Stimulated activated CD4-positive, alpha-beta T cell treated with anti-CD3 and anti-CD28 coated beads, Interleukin-2, amount 100 ng/mL, for 24 hours (primary cell): Measurements from ENCODE around the gene MUTYH.

Source experiments
- DNase-seq, 2 donors: peaks; one replicate each; pipeline ENCODE4 v3.0.0-alpha.2; 2020

The MUTYH gene

DNA sequence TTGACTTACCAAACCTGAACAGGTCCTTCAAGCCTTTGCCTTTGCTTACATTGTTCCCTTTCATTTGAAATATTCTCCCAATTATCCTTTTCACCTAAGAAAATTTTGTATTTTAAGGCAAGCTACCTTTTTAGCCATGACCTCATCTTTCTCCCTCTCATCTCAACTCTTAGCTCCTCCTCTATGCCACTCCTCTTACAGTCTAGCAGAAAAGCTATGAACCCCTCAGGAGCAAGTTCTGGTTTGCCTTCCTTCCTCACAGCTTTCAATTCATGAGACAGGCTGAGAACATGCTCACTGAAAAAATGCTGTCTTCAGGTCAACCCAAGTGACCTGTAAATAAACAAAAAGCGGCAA, 8.3 kb upstream of the MUTYH start:
- no peak for DNase-seq

DNA sequence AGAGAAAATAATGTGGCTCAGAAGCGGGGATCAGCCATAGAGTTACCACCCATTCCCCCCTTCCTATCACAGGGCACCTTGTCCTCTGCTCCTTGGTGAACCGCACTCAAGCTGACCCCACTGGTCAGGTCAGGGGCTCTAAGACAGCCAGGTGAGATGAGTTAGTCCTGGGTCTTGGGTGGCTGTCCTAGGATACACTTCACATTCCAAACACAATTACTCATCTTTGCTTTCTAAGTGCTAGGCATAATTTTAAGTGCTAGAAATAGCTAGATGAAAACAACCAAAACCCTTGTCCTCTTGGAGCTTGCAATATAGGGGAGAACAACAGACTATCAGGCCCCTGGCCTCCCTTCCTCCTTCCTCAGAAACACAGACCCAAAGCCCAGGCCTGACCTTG, 7.8 kb upstream of the MUTYH start:
- DNase-seq, result no peak

DNA sequence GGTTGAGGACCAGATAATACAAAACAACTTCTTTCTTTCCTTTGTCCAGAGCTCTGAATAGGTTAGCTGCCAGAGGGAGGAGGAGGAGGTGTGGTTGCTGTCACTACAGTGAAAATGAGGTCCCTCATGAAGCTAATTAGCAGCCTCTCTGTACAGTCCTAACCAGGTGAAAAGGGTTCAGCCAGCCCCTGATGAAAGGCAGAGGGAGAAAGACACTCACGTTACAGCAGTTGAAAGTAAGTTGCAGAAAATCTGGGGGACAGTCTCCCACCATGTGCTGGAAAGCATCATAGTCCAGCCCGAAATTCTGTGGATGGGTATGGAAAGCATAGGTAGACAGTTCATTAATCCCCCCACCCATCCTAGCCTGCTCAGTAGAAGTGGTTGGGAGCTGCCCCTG, 6.2 kb upstream of the MUTYH start:
- DNase-seq, result no peak

DNA sequence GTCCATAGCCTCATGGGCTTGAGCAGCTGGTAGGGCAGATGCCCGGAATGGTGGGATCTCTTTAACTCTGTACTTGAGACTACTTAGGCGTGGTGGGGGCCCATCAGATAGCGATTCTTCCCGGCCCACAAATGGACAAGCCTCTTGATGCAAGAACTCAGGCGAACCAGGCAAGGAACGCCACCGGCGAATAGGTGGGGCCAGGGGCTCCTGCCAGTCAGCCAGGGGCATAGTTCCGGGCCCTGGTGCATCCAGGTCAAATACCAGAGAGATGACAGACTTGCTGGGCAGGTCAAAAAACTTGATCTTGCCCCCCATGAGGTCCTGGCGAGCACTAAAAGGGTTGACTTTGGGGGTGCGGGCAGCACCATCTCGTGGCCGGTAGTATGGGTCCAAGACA, 4.8 kb upstream of the MUTYH start:
- no peak for DNase-seq

DNA sequence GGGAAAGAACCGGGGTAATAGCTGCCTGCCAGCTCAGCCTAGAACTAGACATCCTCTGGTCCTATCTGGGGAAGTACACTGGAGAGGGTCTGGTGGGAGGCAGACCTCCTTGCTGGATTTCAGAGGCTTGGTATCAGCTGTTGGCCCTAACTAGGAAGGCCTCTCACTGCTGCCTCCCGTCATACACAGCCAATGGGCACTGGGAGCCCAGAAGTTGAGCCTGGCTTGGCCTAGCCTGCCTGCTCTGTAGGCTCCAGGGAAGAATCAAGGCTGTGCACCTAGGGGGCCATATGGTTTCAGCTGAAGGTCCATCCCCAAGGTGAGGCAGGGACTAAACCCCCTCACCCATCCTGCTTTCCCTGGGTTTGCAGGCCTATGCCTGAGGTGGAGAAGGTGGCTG, 4.3 kb upstream of the MUTYH start:
- no peak for DNase-seq

DNA sequence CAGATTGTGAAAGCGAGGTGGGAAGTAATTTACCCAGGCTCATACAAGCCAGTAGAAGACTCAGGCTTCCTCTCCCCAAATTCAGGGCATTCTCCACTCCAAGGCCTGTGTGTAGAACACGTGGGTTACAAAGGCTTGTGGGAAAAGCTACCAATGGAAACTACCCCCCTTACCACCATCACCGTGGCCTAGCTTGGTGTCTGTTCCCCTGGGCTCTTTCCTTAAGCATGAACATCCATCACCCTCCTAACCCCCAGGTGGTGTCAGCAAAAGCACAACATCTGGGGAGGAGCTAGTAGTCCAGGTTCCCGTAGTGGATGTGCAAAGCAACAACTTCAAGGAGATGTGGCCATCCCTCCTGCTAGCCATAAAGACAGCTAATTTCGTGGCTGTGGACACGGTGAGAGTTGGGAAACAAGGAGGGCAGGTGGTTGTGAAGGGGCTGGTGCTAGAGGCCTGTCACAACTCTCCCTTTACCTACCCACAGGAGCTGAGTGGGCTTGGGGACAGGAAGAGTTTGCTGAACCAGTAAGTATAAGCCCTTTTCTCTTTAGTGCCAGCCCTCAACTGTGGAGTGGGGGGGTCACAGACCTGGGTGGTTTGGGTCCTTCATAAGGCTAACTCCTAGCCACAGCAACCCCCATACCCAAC, 701 bp upstream of the MUTYH start:
- DNase-seq, result peak in 1 of 2 donors; percentile 28

DNA sequence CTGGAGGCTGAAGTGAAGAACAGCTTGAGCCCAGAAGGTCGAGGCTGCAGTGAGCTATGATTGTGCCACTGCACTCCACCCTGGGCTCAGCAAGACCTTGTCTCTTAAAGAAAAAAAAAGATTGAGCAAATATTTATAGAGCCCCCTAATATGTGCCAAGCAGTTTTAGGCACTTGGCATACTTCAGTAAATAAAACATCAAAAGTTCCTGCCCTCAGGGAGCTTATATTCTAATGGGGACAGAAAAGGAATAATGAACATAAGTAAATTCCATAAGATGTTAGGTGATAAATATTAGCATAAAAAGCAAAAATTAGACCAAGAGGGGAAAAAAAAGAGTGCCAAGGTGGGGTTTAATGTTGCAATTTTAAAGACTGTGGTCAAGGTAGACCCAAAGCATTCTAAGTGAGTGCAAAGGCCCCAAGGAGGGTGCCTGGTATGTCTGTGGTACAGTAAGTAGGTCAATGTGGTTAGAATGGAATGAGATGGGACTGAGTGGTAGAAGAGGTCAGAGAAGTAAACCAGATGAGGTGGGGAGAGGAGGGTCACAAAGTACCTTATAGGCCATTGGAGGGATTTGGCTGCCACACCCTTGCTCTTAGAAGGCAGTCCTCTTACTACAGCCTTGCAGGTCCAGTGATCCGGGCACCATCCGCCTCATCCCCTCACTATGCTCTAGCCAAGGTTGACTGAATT, 2.5 kb downstream of the MUTYH start:
- no peak for DNase-seq

DNA sequence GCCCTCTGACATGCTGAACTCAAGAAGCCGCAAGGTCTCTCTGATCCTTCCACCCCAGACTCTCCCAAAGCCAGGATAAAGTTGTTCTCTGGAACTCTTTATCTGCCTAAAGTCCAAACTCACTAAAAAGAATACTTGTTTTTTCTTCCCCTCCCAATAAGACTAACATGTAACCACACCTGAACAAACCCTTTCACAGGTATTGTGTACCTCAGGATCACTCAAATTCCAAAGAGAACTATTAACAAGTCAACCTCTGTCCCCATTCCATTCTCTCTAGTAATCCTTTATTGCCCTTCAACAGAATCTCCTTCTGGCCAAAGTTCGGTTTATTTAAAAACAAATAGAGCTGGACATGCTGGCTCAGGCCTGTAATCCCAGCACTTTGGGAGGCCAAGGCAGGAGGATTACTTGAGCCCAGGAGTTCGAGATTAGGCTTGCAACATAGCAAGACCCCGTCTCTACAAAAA, 4.3 kb downstream of the MUTYH start:
- no peak for DNase-seq

DNA sequence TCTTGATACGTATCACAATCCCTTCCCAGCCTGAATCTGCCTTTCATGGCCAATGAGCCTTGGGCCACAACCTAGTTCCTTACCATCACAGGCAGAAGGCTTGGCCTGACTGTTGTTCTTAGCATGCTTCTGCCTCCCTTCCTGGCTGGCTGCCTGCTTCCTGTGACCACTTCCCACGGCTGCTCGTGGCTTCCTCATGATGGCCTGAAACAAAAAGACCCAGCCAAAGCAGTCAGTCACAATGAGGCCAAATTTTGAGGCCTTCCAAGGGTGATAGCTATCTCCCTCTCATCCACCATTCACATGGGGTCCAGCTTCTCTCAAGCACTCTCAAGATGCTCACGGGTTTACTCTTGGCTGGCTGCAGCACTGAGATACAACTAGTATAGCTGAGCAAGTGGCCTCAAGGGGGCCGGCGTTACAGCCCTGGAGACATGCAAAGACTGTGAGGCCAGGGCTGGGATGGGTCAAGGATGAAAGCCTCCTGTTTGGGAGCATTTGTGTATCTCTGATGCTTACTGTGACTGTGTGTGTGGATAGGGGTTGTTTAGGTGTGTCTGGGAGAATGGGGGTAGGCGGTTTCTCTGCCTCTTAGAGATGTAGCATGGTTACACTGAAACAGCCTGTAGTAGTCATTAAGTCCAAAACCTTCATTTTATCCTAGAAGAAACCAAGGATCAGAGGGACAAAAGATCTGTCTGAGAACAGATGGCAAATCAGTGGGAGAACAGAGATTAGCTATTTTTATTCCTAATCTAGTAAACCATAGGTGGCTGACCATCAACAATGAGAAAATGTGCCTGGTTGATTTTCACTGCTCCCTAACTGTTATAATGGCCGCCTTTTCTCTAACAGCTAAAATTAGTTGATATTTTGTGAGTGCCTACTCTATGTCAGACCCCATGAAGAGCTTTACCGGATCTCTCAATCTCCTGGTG, 5.7 kb downstream of the MUTYH start:
- no peak for DNase-seq

DNA sequence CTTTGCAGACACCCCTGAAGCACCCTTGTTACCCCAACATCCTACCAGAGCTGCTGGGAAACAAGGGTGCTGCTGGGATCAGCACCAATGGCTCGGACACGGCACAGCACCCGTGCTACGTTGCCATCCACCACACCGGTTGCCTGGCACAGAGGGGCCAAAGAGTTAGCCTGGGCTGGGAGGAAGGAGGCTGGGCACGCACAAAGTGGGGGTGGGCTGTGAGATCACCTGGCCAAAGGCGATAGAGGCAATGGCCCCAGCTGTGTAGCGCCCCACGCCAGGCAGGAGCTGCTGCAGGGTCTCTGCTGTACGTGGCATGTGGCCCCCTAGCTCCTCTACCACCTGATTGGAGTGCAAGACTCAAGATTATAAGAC, 7.9 kb downstream of the MUTYH start:
- DNase-seq, result no peak

DNA sequence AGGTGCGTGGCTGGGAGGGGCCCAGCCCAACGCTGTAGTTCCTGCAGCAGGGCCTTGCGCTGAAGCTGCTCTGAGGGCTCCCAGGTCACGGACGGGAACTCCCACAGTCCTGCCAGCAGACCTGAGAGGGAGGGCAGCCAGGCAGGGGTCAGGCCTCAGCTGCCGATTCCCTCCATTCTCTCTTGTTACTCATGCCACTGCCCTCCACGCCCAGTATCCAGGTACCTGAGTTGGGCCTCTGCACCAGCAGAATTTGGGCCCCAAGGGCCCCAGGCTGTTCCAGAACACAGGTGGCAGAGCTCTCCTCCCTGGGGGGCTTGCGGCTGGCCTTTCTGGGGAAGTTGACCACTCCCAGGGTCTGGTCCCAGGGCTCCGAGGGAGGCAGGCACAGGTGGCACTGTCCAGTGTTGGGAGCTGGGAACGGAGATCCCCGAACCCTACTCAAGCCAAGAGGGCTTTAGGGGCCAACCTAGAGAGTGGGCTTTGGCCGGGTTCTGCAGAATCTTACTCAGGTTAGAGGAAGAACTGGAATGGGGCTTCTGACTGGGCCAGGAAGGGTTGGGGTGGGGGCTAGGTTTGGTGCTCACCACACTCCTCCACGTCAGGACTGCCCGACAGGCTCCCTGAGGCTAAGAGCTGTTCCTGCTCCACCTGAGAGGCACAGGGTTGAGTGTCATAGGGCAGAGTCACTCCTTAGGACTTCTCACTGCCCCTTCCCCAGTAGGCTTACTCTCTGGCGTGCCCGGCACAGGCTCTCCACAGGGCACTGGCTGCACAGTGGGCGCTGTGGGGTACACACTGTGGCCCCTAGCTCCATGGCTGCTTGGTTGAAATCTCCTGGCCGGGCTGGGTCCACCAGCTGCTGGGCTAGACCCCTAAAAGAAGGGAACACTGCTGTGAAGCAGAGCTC, 8.5 kb downstream of the MUTYH start:
- no peak for DNase-seq

DNA sequence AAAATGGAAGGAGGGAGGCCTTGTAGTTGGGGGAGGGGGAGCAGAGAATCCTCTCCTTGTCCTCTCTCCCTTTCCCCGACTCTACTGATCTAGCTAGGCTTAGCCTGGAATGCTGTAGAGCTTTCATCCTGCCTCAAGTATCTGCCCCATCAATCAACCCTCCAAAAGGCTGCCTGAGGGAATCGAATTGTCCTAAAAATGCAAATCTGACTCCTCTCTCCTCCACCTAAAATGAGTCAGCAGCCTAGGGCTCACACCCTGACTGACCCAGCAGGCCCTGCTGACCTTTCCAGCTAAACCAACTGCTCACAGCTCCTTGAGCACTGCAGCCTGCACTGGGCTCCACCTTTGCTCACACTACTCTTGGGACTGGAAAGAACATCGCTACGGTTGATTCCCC, 10.8 kb downstream of the MUTYH start:
- DNase-seq, result no peak

DNA sequence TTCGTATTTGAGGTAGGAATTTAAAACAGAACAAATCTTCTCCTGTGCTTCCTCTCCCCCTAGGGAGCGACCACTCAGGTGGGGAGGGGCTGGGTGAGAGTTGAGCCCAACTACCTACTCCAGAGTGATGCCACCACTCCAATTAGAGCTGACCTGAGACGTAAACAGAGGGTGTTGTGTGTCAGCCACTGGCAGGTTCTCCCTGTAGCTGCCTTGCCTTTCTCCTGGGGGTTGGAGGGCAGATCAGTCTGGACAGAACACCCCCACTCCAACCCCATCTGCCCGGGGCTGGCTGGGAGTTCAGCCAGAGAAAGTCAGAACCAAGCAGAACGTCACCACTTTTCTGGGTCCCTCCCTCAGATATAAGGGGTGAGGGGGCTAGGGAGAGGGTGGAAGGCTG, 11.6 kb downstream of the MUTYH start:
- DNase-seq, result no peak

DNA sequence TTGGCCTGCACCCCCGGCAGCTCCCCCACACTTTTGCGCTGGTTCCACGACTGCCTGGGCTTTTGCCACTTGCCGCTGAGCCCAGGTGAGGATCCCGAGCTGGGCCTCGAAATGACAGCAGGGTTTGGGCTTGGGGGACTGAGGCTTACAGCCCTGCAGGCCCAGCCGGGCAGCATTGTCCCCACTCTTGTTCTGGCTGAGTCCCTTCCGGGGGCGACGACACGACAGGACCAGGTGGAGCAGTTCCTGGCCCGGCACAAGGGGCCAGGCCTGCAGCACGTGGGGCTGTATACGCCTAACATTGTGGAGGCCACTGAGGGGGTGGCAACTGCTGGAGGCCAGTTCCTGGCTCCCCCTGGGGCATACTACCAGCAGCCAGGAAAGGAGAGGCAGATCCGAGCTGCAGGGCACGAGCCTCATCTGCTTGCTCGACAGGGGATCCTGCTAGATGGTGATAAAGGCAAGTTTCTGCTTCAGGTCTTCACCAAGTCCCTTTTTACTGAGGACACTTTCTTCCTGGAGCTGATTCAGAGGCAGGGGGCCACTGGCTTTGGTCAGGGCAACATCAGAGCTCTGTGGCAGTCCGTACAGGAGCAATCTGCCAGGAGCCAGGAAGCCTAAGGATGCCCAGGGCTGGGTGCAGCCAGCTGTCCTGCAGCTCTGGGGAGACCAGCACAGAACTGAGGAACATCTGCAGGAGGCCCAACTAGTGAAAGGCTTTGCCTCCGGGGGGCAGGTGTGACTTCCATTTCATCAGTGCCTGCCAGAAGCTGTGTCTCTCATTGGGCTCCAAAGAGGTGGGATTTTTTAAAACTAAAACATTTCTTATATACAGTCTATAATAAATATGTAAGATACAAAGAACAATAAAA, 12.4 kb downstream of the MUTYH start:
- DNase-seq, result no peak

DNA sequence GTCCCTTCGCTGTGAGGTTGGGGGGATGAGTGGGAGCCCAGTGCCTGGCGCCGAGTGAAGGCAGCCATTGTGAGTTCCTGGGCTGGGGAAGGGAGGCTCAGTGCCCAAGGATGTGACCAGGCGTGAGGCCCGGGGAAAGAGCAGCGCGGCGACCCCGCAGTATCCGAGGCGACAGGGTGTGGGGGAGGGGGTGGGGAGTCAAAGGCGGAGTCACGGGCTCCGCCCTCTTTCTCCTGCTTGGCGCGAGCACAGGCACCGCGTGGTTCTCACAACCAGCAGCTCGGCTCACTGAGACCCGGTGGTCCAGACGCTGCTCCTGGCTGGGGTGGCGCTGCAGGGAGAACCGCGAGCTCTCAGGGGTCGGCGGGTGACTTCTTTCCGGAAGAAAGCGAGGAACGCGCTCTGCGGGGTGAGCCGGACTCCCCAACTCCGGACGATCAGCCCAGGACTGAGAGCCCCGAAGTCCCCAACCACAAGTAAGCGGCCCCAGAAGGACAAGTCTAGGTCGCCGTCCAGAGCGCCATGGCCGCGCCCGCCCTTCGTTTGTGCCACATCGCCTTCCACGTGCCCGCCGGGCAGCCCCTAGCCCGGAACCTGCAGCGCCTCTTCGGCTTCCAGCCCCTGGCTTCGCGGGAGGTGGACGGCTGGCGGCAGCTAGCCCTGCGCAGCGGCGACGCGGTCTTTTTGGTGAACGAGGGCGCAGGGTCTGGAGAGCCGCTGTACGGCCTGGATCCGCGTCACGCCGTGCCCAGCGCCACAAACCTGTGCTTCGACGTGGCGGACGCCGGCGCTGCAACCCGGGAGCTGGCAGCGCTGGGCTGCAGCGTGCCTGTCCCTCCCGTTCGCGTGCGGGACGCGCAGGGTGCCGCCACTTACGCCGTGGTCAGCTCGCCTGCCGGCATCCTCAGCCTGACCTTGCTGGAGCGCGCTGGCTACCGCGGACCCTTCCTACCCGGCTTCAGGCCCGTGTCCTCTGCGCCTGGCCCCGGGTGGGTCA, 13.3 kb downstream of the MUTYH start, which contains the start of gene HPDL:
HPDL (plus strand) TSS at position 269 of the 997 bp plus-strand sequence; CDS start at position 523, 254 bp downstream.
- DNase-seq, result peak; percentile 77 to 84

DNA sequence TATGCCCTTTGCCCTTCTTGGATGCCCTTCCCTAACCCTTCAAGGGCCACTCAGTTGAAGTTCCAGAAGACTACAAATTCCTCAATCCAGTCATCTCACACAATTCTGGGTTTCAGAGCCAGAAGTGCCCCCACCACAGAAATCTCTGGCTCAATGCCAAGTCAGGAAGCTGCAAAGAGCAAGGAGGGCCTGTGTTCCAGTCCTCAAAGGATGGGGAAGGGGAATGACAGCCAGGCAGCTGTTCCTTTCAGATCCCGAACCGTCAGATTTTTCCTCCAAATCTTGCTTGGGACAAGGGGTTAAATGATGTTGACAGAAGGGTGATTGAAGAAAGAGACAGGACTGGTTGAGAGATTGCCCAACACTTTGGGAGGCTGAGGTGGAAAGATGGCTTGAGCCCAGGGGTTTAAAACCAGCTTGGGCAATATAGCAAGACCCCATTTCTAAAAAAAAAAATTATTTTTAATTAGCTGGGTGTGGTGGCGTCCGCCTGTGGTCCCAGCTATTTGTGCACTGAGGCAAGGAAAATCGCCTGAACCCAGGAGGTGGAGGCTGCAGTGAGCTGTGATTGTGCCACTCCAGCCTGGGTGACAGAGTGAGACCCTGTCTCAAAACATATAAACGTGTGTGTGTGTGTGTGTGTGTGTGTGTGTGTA, 14.3 kb downstream of the MUTYH start:
- DNase-seq, result no peak

DNA sequence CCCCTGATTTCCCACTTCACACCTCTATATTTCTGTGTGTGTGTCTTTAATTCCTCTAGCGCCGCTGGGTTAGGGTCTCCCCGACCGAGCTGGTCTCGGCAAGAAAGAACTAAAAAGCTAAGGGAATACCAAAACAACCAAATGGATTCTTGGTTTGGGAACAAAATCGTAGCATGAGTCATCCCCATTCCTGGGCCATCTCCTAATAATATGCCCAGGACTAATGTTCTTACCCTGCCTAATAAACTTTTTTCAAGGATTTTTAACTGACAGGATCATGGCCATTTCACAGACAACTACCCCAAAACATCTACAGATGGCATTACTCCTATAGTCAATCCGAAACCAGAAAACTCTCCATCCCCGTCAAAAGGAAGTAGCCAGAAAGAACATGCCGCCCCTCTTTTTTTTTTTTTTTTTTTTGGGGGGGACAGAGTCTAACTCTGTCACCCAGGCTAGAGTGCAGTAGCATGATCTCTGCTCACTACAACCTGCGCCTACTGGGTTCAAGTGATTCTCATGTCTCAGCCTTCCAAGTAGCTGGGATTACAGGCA, 17.7 kb downstream of the MUTYH start:
- DNase-seq, result no peak

DNA sequence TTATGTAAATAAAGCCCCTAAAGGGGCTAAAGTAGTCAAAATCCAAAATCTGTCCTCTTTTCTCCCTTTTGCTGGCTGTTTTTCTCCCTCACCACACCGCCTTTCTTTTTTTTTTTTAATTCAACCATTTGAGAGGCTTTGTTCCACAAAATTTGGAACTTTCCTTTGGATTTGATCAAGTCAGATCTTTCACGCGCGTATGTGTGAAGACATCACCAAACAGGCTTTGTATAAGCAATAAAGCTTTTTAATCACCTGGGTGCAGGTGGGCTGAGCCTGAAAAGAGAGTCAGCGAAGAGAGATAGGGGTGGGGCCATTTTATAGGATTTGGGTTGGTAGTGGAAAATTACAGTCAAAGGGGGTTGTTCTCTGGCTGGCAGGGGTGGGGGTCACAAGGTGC, 18.8 kb downstream of the MUTYH start:
- DNase-seq, result no peak

DNA sequence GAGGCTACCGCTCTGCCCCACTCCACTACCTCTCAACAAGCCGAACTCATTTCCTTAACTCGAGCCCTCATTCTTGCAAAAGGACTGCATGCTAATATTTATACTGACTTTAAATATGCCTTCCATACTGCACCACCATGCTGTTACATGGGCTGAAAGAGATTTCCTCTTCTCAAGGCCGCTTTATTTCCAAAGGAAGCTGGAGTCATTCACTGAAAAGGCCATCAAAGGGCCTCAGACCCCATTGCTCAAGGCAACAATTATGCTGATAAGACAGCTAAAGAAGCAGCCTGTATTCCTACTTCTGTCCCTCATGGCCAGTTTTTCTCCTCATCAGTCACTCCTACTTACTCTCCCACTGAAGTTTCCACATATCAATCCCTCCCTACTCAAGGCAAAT, 20.5 kb downstream of the MUTYH start:
- no peak for DNase-seq
